ENCODE measurements around the gene HBA1. TPM values are rescaled to one million over a fixed set of nuclear protein-coding genes. Genes with fewer than 3 reads are reported as not detected.

Gene HBA1
- polyA plus RNA-seq, 1 donor from 2014 or later = not detected

DNA sequence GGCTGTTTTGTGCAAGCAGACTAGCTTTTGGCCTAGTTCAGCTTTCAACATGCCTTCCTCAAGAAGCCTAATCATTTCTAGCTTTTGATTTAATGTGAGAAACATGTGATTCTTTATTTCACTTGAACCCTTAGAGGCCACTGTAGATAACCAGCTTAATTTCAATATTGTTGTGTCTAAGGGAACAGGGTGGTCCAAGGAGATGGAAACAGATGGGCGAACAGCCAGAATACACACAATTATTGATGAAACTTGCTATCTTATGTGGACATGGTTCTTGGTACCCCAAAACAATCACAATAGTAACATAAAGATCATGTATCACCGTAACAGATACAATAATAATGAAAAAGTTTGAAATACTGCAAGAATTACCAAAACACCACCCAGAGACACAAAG is 42.8 kb upstream of the HBA1 start:
- Histone ChIP-seq H3K4me3 (ENCODE audit: low read length) (no peak overlapping the region), H3K27me3 (ENCODE audit: insufficient read depth, low read depth, low read length) (no peaks in the 10 kb centered on the region), H3K9me2 (ENCODE audit: insufficient read depth, low read length) (no peaks in the 10 kb centered on the region)

DNA sequence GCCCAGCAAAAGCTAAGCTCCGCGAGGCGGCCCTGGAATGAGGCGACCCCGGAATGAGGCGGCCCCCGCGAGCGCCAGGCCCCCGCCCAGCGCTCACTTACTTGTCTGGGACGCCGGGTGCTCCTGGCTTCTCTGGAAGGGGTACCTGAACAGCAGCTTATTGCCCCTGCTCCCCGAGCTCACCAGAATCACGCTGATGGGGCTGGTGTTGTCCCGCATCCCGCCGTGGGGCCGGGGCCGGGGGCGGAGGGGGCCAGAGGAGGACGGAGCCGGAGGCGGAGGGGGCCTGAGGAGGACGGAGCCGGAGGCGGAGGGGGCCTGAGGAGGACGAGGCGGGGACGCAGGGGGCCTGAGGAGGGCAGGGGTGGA is 38.4 kb upstream of the HBA1 start:
- no peaks in the 10 kb centered on the region for H3K9me3 ChIP-seq (ENCODE audit: low read length)
- H3K27ac ChIP-seq (ENCODE audit: low read length) = peak overlapping the region; percentile 84
- H3K36me3 ChIP-seq (ENCODE audit: insufficient read depth, low read length) = no peaks in the 10 kb centered on the region
- H3K27me3 ChIP-seq (ENCODE audit: insufficient read depth, low read depth, low read length) = no peaks in the 10 kb centered on the region
- peak overlapping the region; percentile 87 for H3K9ac ChIP-seq (ENCODE audit: low read length)
- H3K4me2 ChIP-seq (ENCODE audit: low read length) = peak overlapping the region; percentile 58
- H3F3A ChIP-seq (ENCODE audit: insufficient read depth, low read length, poor library complexity, severe bottlenecking) = no peaks in the 10 kb centered on the region
- peak overlapping the region; percentile 99 for H2AFZ ChIP-seq (ENCODE audit: low read depth, low read length)
- no peaks in the 10 kb centered on the region for H4K20me1 ChIP-seq (ENCODE audit: insufficient read depth)
- H3K79me2 ChIP-seq (replicated peaks; ENCODE audit: insufficient read depth, low read length) = no peaks in the 10 kb centered on the region
- no peak for TF ChIP-seq TAF1 (IDR thresholded peaks at IDR 0.05; ENCODE audit: low read depth)
- TF ChIP-seq, protein P1, sequence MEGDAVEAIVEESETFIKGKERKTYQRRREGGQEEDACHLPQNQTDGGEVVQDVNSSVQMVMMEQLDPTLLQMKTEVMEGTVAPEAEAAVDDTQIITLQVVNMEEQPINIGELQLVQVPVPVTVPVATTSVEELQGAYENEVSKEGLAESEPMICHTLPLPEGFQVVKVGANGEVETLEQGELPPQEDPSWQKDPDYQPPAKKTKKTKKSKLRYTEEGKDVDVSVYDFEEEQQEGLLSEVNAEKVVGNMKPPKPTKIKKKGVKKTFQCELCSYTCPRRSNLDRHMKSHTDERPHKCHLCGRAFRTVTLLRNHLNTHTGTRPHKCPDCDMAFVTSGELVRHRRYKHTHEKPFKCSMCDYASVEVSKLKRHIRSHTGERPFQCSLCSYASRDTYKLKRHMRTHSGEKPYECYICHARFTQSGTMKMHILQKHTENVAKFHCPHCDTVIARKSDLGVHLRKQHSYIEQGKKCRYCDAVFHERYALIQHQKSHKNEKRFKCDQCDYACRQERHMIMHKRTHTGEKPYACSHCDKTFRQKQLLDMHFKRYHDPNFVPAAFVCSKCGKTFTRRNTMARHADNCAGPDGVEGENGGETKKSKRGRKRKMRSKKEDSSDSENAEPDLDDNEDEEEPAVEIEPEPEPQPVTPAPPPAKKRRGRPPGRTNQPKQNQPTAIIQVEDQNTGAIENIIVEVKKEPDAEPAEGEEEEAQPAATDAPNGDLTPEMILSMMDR (IDR thresholded peaks at IDR 0.05; ENCODE audit: poor library complexity, severe bottlenecking) = no peak
- TF ChIP-seq EP300 (conservative IDR thresholded peaks at IDR 0.05; ENCODE audit: poor library complexity, severe bottlenecking) = no peak
- TF ChIP-seq SMC3 (conservative IDR thresholded peaks at IDR 0.05; ENCODE audit: poor library complexity) = no peak
- TF ChIP-seq, protein P2, sequence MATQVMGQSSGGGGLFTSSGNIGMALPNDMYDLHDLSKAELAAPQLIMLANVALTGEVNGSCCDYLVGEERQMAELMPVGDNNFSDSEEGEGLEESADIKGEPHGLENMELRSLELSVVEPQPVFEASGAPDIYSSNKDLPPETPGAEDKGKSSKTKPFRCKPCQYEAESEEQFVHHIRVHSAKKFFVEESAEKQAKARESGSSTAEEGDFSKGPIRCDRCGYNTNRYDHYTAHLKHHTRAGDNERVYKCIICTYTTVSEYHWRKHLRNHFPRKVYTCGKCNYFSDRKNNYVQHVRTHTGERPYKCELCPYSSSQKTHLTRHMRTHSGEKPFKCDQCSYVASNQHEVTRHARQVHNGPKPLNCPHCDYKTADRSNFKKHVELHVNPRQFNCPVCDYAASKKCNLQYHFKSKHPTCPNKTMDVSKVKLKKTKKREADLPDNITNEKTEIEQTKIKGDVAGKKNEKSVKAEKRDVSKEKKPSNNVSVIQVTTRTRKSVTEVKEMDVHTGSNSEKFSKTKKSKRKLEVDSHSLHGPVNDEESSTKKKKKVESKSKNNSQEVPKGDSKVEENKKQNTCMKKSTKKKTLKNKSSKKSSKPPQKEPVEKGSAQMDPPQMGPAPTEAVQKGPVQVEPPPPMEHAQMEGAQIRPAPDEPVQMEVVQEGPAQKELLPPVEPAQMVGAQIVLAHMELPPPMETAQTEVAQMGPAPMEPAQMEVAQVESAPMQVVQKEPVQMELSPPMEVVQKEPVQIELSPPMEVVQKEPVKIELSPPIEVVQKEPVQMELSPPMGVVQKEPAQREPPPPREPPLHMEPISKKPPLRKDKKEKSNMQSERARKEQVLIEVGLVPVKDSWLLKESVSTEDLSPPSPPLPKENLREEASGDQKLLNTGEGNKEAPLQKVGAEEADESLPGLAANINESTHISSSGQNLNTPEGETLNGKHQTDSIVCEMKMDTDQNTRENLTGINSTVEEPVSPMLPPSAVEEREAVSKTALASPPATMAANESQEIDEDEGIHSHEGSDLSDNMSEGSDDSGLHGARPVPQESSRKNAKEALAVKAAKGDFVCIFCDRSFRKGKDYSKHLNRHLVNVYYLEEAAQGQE (IDR thresholded peaks at IDR 0.05; ENCODE audit: borderline replicate concordance) = no peak
- peak overlapping the region; percentile 84 for H3K4me3 ChIP-seq (ENCODE audit: low read length)
- no peaks in the 10 kb centered on the region for H3K9me2 ChIP-seq (ENCODE audit: insufficient read depth, low read length)

More for the DNA sequence above, 42.8 kb upstream of the HBA1 start:
- Histone ChIP-seq H3K4me2 (ENCODE audit: low read length) (no peak overlapping the region), H3K9ac (ENCODE audit: low read length) (no peak overlapping the region), H3K27ac (ENCODE audit: low read length) (no peak overlapping the region), H4K20me1 (ENCODE audit: insufficient read depth) (no peaks in the 10 kb centered on the region), H2AFZ (ENCODE audit: low read depth, low read length) (no peak overlapping the region), H3K36me3 (ENCODE audit: insufficient read depth, low read length) (no peaks in the 10 kb centered on the region), H3F3A (ENCODE audit: insufficient read depth, low read length, poor library complexity, severe bottlenecking) (no peaks in the 10 kb centered on the region), H3K79me2 (replicated peaks; ENCODE audit: insufficient read depth, low read length) (no peaks in the 10 kb centered on the region), H3K9me3 (ENCODE audit: low read length) (no peaks in the 10 kb centered on the region)
- TF ChIP-seq EP300 (conservative IDR thresholded peaks at IDR 0.05; ENCODE audit: poor library complexity, severe bottlenecking) = no peak
- TF ChIP-seq TAF1 (IDR thresholded peaks at IDR 0.05; ENCODE audit: low read depth) = no peak
- TF ChIP-seq RAD21 (conservative IDR thresholded peaks at IDR 0.05) = no peak
- TF ChIP-seq EZH2 (IDR thresholded peaks at IDR 0.05; ENCODE audit: borderline replicate concordance, insufficient read depth, low read length, poor library complexity, severe bottlenecking) = no peak
- TF ChIP-seq SMC3 (conservative IDR thresholded peaks at IDR 0.05; ENCODE audit: poor library complexity) = no peak
- TF ChIP-seq, protein P1 (IDR thresholded peaks at IDR 0.05; ENCODE audit: poor library complexity, severe bottlenecking) = no peak
- TF ChIP-seq, protein P2 (IDR thresholded peaks at IDR 0.05; ENCODE audit: borderline replicate concordance) = no peak
- TF ChIP-seq MXI1 (conservative IDR thresholded peaks at IDR 0.05; ENCODE audit: poor library complexity, severe bottlenecking) = no peak

Data from neural cell (in vitro differentiated cells).